ENCODE results near the gene PARP1.

- TF ChIP-seq CTCF (IDR thresholded peaks at IDR 0.05) (no peak), POLR2AphosphoS5 (IDR thresholded peaks at IDR 0.05) (no peak), EP300 (IDR thresholded peaks at IDR 0.05) (no peak), POLR2A (IDR thresholded peaks at IDR 0.05) (no peak)
Observed at GRCh38 chr1:226414098-226414698, 6.3 kb upstream of the PARP1 start.
